Keratinocyte (primary cell): ENCODE results near the gene LMO3. TPM values are rescaled to one million over a fixed set of nuclear protein-coding genes. Genes with fewer than 3 reads are reported as not detected.

Experiments
- DNase-seq: peaks from one replicate; pipeline ENCODE4 v3.0.0-alpha.2; 2011; ENCODE audit warnings: low read depth, missing footprints, low spot score
- FAIRE-seq: peaks from 2 replicates; lab custom pipeline; 2011; peaks lifted over from hg19 to GRCh38; lab: Jason Lieb, UNC
- H2AFZ ChIP-seq: 2 replicates; pipeline ENCODE4 v1.6.0; 2012; ENCODE audit warnings: low read length, control low read depth, inconsistent platforms; ENCODE audit not compliant: control insufficient read depth
- H3K27ac ChIP-seq: 2 replicates; pipeline ENCODE4 v1.5.1; 2011; ENCODE audit warnings: low read length; ENCODE audit not compliant: control insufficient read depth, insufficient read depth
- H3K27me3 ChIP-seq: 3 replicates; pipeline ENCODE4 v1.6.0; 2011; ENCODE audit warnings: low read length; ENCODE audit not compliant: control insufficient read depth, insufficient read depth; ENCODE audit errors: extremely low read depth
- H3K36me3 ChIP-seq, 2 experiments: 2 replicates in 1 of 2; 3 replicates in 1 of 2; pipeline ENCODE4 v1.5.1; 2011; ENCODE audit warnings: low read length in 2 of 2, mild to moderate bottlenecking in 1 of 2; ENCODE audit not compliant: control insufficient read depth in 2 of 2, insufficient read depth in 2 of 2; ENCODE audit errors: extremely low read depth in 1 of 2
- H3K4me1 ChIP-seq: 3 replicates; pipeline ENCODE4 v1.5.1; 2011; ENCODE audit warnings: low read length; ENCODE audit not compliant: control insufficient read depth, insufficient read depth; ENCODE audit errors: extremely low read depth
- H3K4me2 ChIP-seq: 3 replicates; pipeline ENCODE4 v1.6.0; 2011; ENCODE audit warnings: low read depth, low read length; ENCODE audit not compliant: control insufficient read depth, insufficient read depth; ENCODE audit errors: extremely low read depth
- H3K4me3 ChIP-seq, 3 experiments: fragments of 200-600 bp in 1 of 3; sonication (generic) in 1 of 3; 2 replicates in 2 of 3; 3 replicates in 1 of 3; pipeline ENCODE4 v1.5.1; 2011 to 2016; ENCODE audit warnings: low read length in 3 of 3, mild to moderate bottlenecking in 3 of 3, control low read depth in 2 of 3, inconsistent platforms in 1 of 3, low read depth in 1 of 3, mixed read lengths in 1 of 3, mixed run types in 1 of 3, moderate library complexity in 1 of 3; ENCODE audit not compliant: control insufficient read depth in 2 of 3, insufficient read depth in 2 of 3; ENCODE audit errors: extremely low read depth in 1 of 3
- H3K79me2 ChIP-seq: 2 replicates; pipeline ENCODE4 v1.6.0; 2012; ENCODE audit warnings: low read length; ENCODE audit not compliant: control insufficient read depth, insufficient read depth
- H3K9ac ChIP-seq: 3 replicates; pipeline ENCODE4 v1.6.0; 2011; ENCODE audit warnings: low read length; ENCODE audit not compliant: control insufficient read depth, insufficient read depth; ENCODE audit errors: extremely low read depth
- H3K9me1 ChIP-seq: 3 replicates; pipeline ENCODE4 v1.6.0; 2011; ENCODE audit warnings: low read length; ENCODE audit not compliant: control insufficient read depth, insufficient read depth; ENCODE audit errors: extremely low read depth
- H3K9me3 ChIP-seq: 2 replicates; pipeline ENCODE4 v1.5.1; 2012; ENCODE audit warnings: low read depth, low read length; ENCODE audit not compliant: control insufficient read depth
- H4K20me1 ChIP-seq: 3 replicates; pipeline ENCODE4 v1.6.0; 2011; ENCODE audit warnings: low read length; ENCODE audit not compliant: control insufficient read depth, insufficient read depth; ENCODE audit errors: extremely low read depth
- CTCF ChIP-seq, 3 experiments: IDR thresholded peaks in 1 of 3; conservative IDR thresholded peaks in 1 of 3; optimal IDR thresholded peaks in 1 of 3; 2 replicates in 2 of 3; 3 replicates in 1 of 3; pipeline versions ENCODE3 to v1.5.1; 2011; ENCODE audit warnings: low read length in 3 of 3, mild to moderate bottlenecking in 3 of 3, moderate library complexity in 2 of 3, control low read depth in 1 of 3, inconsistent platforms in 1 of 3; ENCODE audit not compliant: insufficient read depth in 2 of 3; ENCODE audit errors: extremely low read depth in 1 of 3
- EZH2 ChIP-seq: IDR thresholded peaks from one replicate; pipeline ENCODE4 v1.6.1; 2012; ENCODE audit warnings: inconsistent platforms, mild to moderate bottlenecking, low read length, moderate library complexity
- dilution Hi-C: fragments of 300-500 bp; cut with MboI; formaldehyde crosslinking; loops from one replicate; pipeline ENCODE4 v1.7.0; 2020; ENCODE audit warnings: low sequenced_read_pairs; ENCODE audit not compliant: extremely low pct_ligation_motif_present
- polyA plus RNA-seq, 5 experiments: library from polyadenylated mRNA; depleted of rRNA in 3 of 5; stranded (reverse) in 3 of 5; stranded (forward) in 1 of 5; unstranded in 1 of 5; fragments of >200 nt; gene quantifications; 1 replicate in 1 of 5; 2 replicates in 3 of 5; 3 replicates in 1 of 5; pipeline versions ENCODE4 v1.2.1 to v1.2.3, GENCODE V29; 2011 to 2012; ENCODE audit warnings: missing spikeins in 2 of 5, low read depth in 1 of 5, low replicate concordance in 1 of 5

Gene LMO3
- polyA plus RNA-seq, 1 donor (not counting 4 experiments of a cell fraction or from before 2014, with no cell fraction given): not detected

DNA sequence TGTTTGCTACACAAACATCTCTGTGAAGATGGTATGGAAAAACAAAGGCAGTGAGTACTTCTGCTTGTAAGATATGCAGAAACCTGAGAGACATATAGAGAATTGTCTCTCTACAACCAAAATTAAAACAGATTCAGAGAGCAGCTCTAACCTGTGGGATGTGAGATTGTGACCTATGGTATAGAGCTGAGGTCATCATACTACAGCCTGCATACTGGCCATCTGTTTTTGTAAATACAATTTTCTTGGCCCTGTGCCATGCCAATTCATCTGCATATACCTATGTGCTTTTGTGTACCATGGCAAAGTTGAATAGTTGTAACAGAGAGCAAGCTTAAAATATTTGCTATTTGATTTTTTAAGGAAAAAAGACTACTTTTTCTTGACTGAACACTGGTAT, 99.6 kb downstream of the LMO3 start:
- no peaks in the 10 kb centered on the region for H3K9me1 ChIP-seq
- TF ChIP-seq CTCF (optimal IDR thresholded peaks at IDR 0.05 in 1 of 3, IDR thresholded peaks at IDR 0.05 in 1 of 3, conservative IDR thresholded peaks at IDR 0.05 in 1 of 3; ENCODE audit: extremely low read depth in 1 of 3, insufficient read depth in 2 of 3, low read length in 3 of 3): no peak
- no peak for TF ChIP-seq EZH2
- no peaks in the 10 kb centered on the region for H3K27me3 ChIP-seq
- FAIRE-seq: no peak
- no peaks in the 10 kb centered on the region for H3K79me2 ChIP-seq
- dilution Hi-C loops: no loop called here
- H3K4me3 ChIP-seq: no peak overlapping the region
- no peaks in the 10 kb centered on the region for H3K36me3 ChIP-seq
- H2AFZ ChIP-seq: no peak overlapping the region
- H3K9ac ChIP-seq: no peak overlapping the region
- no peak overlapping the region for H3K4me2 ChIP-seq
- no peak for DNase-seq
- no peak overlapping the region for H3K27ac ChIP-seq
- H3K4me1 ChIP-seq: no peaks in the 10 kb centered on the region
- no peaks in the 10 kb centered on the region for H4K20me1 ChIP-seq
- H3K9me3 ChIP-seq: no peaks in the 10 kb centered on the region

GRCh38 chr12:16504200-16504599, 101.8 kb downstream of the LMO3 start:
- FAIRE-seq (no peak), DNase-seq (no peak)
- no peak for TF ChIP-seq CTCF (optimal IDR thresholded peaks at IDR 0.05 in 1 of 3, IDR thresholded peaks at IDR 0.05 in 1 of 3, conservative IDR thresholded peaks at IDR 0.05 in 1 of 3; ENCODE audit: extremely low read depth in 1 of 3, insufficient read depth in 2 of 3, low read length in 3 of 3)
- TF ChIP-seq EZH2: no peak
- Histone ChIP-seq H3K4me2 (no peak overlapping the region), H3K27ac (no peak overlapping the region), H3K36me3 (no peaks in the 10 kb centered on the region), H3K4me1 (no peaks in the 10 kb centered on the region), H2AFZ (no peak overlapping the region), H3K9me3 (no peaks in the 10 kb centered on the region), H3K9me1 (no peaks in the 10 kb centered on the region), H3K27me3 (no peaks in the 10 kb centered on the region), H3K79me2 (no peaks in the 10 kb centered on the region), H3K4me3 (no peak overlapping the region), H4K20me1 (no peaks in the 10 kb centered on the region), H3K9ac (no peak overlapping the region)
- dilution Hi-C loops: no loop called here
